ENCODE results near the gene HSP90AB1. TPM values are rescaled to one million over a fixed set of nuclear protein-coding genes. Genes with fewer than 3 reads are reported as not detected.

The HSP90AB1 gene
- polyA plus RNA-seq, 2 of the 4 experiments (the other 2 are of a cell fraction) = 1,136 to 1,155 TPM

DNA sequence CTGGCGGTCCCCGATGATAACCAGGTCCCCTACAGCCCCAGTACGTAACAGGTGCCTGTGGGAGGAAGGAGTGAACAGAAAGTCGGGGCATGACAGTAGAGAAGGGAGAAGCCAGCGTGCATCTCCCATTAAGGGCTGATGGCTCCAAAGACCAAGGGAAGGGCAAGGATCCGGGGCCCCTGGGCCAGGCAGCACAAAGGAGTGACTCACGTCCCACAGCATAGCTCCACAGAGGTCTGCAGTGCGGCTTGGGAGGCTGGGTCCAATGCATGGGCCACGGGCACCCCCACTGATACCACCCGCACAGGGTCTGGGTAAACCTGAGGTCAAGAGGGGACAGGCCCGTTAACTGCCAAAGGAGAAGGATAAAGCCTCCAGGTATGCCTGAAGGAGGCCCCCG is 56.0 kb downstream of the HSP90AB1 start:
- 86% methylated on average over 9 of the region's 12 CpGs for WGBS (ENCODE audit: missing lambda C conversion rate)
- CTCF ChIA-PET = interaction anchor here (0.7 to 6.1 kb wide), 6 partner anchors 10 to 35 kb away, joined by 3 to 44 read pairs (median 8); partner anchors contain the start of genes AARS2 and TMEM151B
- POLR2A ChIA-PET = no interaction called here
- no peak for ATAC-seq
- H3K9me3 ChIP-seq = no peaks in the 10 kb centered on the region
- no peak for FAIRE-seq
- H3K4me1 ChIP-seq = no peaks in the 10 kb centered on the region
- DNase-seq (ENCODE audit: low read depth in 1 of 2, low spot score in 1 of 2) = no peak
- TF ChIP-seq ZFP36 (IDR thresholded peaks at IDR 0.05; ENCODE audit: borderline replicate concordance, partially characterized antibody) = no peak
- TF ChIP-seq, protein P1, sequence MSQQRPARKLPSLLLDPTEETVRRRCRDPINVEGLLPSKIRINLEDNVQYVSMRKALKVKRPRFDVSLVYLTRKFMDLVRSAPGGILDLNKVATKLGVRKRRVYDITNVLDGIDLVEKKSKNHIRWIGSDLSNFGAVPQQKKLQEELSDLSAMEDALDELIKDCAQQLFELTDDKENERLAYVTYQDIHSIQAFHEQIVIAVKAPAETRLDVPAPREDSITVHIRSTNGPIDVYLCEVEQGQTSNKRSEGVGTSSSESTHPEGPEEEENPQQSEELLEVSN (IDR thresholded peaks at IDR 0.05; ENCODE audit: borderline replicate concordance, low read depth) = no peak
- TF ChIP-seq CEBPB (IDR thresholded peaks at IDR 0.05) = no peak
- no peak for TF ChIP-seq RCOR1 (IDR thresholded peaks at IDR 0.05; ENCODE audit: low read depth, low read length)
- TF ChIP-seq HEYL (CRISPR knock-in tag; IDR thresholded peaks at IDR 0.05) = no peak
- H3K4me3 ChIP-seq = no peak overlapping the region
- no peak overlapping the region for H3K4me2 ChIP-seq
- no peak overlapping the region for H3K27ac ChIP-seq

Small RNAs within 50 kb of the gene (small RNA-seq; reads per million reads assigned to genes)
- gene RN7SL811P = 0 reads per million in 6 experiments

Other genes with a start within 250 kb of the HSP90AB1 start
- 47.1 and 48.2 TPM in 2 replicates for gene MRPL14, start 119.6 kb upstream of the HSP90AB1 start, polyA plus RNA-seq (2011; rRNA removed)
- gene MRPL14, start 119.6 kb upstream of the HSP90AB1 start, polyA plus RNA-seq (2017; fragmentation: RNase III; extraction: RNeasy Plus Mini Kit Qiagen cat#74134 plus additional on column Dnase treatment) = 55.3 to 56.5 TPM (median 56.3 TPM) in 3 replicates
- 24.0 and 25.4 TPM in 2 replicates for gene TMEM63B, start 119.5 kb upstream of the HSP90AB1 start, polyA plus RNA-seq (2011; rRNA removed)
- gene TMEM63B, start 119.5 kb upstream of the HSP90AB1 start, polyA plus RNA-seq (2017; fragmentation: RNase III; extraction: RNeasy Plus Mini Kit Qiagen cat#74134 plus additional on column Dnase treatment) = 18.3 to 22.2 TPM (median 21.6 TPM) in 3 replicates
- gene CAPN11, start 88.3 kb upstream of the HSP90AB1 start, polyA plus RNA-seq (2011; rRNA removed) = 0.10 and 0.25 TPM in 2 replicates
- gene CAPN11, start 88.3 kb upstream of the HSP90AB1 start, polyA plus RNA-seq (2017; fragmentation: RNase III; extraction: RNeasy Plus Mini Kit Qiagen cat#74134 plus additional on column Dnase treatment) = 0.09 TPM in 1 of 3 replicates, not detected in the others
- gene MYMX, start 30.2 kb upstream of the HSP90AB1 start, polyA plus RNA-seq (2011; rRNA removed) = not detected in 2 replicates
- gene MYMX, start 30.2 kb upstream of the HSP90AB1 start, polyA plus RNA-seq (2017; fragmentation: RNase III; extraction: RNeasy Plus Mini Kit Qiagen cat#74134 plus additional on column Dnase treatment) = not detected in 3 replicates
- 72.3 and 80.0 TPM in 2 replicates for gene SLC29A1, start 23.5 kb upstream of the HSP90AB1 start, polyA plus RNA-seq (2011; rRNA removed)
- gene SLC29A1, start 23.5 kb upstream of the HSP90AB1 start, polyA plus RNA-seq (2017; fragmentation: RNase III; extraction: RNeasy Plus Mini Kit Qiagen cat#74134 plus additional on column Dnase treatment) = 45.6 to 49.1 TPM (median 47.1 TPM) in 3 replicates
- gene SLC35B2, start 10.4 kb downstream of the HSP90AB1 start, polyA plus RNA-seq (2011; rRNA removed) = 44.5 and 61.4 TPM in 2 replicates
- gene SLC35B2, start 10.4 kb downstream of the HSP90AB1 start, polyA plus RNA-seq (2017; fragmentation: RNase III; extraction: RNeasy Plus Mini Kit Qiagen cat#74134 plus additional on column Dnase treatment) = 38.7 to 45.6 TPM (median 45.5 TPM) in 3 replicates
- gene NFKBIE, start 18.4 kb downstream of the HSP90AB1 start, polyA plus RNA-seq (2011; rRNA removed) = 6.2 and 6.3 TPM in 2 replicates
- 5.6 to 9.1 TPM (median 6.0 TPM) in 3 replicates for gene NFKBIE, start 18.4 kb downstream of the HSP90AB1 start, polyA plus RNA-seq (2017; fragmentation: RNase III; extraction: RNeasy Plus Mini Kit Qiagen cat#74134 plus additional on column Dnase treatment)
- 0.01 TPM in 1 of 2 replicates, not detected in the other for gene TMEM151B, start 23.3 kb downstream of the HSP90AB1 start, polyA plus RNA-seq (2011; rRNA removed)
- gene TMEM151B, start 23.3 kb downstream of the HSP90AB1 start, polyA plus RNA-seq (2017; fragmentation: RNase III; extraction: RNeasy Plus Mini Kit Qiagen cat#74134 plus additional on column Dnase treatment) = 0.01 to 0.03 TPM in 2 of 3 replicates, not detected in the other
- 4.0 and 4.3 TPM in 2 replicates for gene AARS2, start 66.2 kb downstream of the HSP90AB1 start, polyA plus RNA-seq (2011; rRNA removed)
- 6.2 to 6.8 TPM (median 6.6 TPM) in 3 replicates for gene AARS2, start 66.2 kb downstream of the HSP90AB1 start, polyA plus RNA-seq (2017; fragmentation: RNase III; extraction: RNeasy Plus Mini Kit Qiagen cat#74134 plus additional on column Dnase treatment)
- gene SPATS1, start 95.5 kb downstream of the HSP90AB1 start, polyA plus RNA-seq (2011; rRNA removed) = not detected in 2 replicates
- gene SPATS1, start 95.5 kb downstream of the HSP90AB1 start, polyA plus RNA-seq (2017; fragmentation: RNase III; extraction: RNeasy Plus Mini Kit Qiagen cat#74134 plus additional on column Dnase treatment) = not detected in 3 replicates
- gene CDC5L, start 140.6 kb downstream of the HSP90AB1 start, polyA plus RNA-seq (2011; rRNA removed) = 14.4 and 20.5 TPM in 2 replicates
- 12.6 to 13.0 TPM (median 12.8 TPM) in 3 replicates for gene CDC5L, start 140.6 kb downstream of the HSP90AB1 start, polyA plus RNA-seq (2017; fragmentation: RNase III; extraction: RNeasy Plus Mini Kit Qiagen cat#74134 plus additional on column Dnase treatment)

Data from A549 (cell line).